ENCODE results near the gene ELP5. TPM values are rescaled to one million over a fixed set of nuclear protein-coding genes. Genes with fewer than 3 reads are reported as not detected.
A peak's percentile ranks its signal among the peaks of the same experiment; 100 is the strongest.

Gene ELP5
- total RNA-seq, 1 donor from 2014 or later: 71.6 TPM

DNA sequence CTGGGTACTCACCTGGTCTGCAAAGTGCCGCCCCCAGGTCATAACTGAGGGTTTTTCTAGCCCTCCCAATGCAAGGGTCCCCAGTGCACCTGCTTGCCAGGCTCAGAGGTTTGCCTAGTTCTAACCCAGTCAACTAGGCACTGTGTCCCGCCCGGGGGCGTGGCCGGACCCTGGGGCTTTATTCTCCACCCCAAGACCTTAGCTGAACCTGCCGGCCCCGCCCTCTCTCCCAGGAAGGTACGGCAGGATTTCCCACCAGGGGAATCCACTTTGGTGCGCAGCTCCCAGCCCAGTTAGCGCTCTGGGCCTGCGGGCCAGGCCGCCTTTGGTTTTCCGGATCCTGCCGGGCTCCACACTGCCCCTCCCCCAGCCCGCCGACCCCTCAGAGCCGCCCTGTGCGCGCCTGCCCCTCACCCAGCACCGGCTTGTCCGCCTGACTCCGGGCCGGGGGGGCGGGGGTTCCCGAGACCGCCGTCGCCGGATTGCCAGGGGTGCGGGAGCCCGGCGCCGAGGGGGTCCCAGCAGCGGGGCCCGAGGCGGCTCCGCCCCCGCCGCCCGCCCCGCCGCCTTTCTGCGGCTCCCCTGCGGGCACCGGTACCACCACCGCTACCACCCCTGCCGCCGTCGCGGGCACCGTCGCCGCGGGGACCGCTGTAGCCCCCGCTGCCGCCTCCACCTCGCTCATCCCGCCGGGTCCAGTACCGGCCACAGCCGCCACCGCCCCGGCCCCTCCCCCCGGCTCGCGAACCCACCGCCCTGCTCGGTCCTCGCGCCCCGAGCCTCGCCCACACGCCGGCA, 42.0 kb downstream of the ELP5 start:
- DNase-seq (peak; percentile 47), ATAC-seq (ENCODE audit: poor library complexity) (no peak)
- intact Hi-C loops (cut with DNase I): no loop called here

DNA sequence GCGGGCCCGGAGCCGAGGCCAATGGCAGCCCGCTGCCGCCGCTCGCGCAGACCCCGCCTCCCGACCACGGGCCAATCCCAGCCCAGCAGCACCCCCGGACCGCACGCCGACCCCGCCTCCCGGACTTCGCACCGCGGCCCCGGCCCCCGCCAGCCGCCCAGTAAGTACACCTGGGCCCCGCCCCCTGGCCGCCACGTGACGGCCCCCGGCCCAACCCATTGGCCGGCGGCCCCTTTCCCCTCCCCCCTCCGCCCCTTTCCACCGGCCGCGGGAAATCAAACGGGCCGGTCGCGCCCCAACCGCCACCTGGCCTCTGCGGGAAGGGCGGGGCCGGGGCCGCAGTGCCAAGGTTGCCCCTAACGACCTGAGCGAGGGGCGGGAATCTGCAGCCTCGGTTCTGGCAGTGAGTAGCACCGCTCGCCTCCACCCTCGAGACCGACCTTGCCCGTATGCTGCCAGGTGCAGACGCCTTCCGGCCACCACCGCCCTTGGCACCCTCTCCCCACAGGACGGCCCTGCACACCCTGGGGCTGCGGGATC, 42.7 kb downstream of the ELP5 start, which contains the start of gene YBX2:
TSS of gene YBX2 (minus strand) at position 26 of the 540 bp plus-strand sequence. CDS start 139 bp downstream, outside the sequence.
- intact Hi-C loops (cut with DNase I): no loop called here
- DNase-seq (peak; percentile 78), ATAC-seq (ENCODE audit: poor library complexity) (peak; percentile 18)

DNA sequence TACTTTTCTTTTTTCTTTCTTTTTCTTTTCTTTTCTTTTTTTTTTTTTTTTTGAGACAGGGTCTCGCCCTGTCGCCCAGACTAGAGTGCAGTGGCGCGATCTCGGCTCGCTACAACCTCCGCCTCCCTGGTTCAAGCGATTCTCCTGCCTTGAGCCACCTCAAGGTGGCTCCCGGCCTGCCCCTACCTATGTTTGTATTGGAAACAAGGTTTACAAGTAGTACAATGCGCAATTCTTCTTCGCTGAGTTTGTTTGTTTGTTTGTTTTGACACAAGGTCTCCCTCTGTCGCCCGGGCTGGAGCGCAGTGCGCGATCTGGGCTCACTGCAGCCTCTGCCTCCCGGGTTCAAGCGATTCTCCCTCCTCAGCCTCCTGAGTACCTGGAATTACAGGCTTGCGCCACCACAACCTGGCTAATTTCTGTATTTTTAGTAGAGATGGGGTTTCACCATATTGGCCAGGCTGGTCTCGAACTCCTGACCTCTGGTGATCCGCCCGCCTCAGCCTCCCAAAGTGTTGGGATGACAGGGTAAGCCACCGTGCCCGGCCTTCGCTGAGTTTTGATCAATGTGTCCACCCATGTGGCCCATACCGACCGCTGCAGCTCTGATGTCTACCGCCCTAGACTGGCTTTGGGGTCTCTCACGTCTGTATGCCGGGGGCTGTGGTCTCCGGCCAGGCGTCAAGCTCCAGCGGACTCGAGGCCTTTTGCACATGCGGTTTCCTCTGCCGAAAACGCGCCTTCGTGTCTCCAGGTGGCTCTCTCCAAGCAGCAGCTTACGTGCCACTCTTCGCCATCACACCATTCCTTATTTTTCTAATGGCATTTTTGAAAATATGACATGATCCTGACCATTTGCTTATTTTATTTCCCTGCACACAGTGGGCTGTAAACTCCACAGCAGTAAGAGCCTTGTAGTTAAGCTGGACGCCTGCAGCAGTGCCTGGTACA, 43.5 kb downstream of the ELP5 start:
- ATAC-seq (ENCODE audit: poor library complexity) (peak; percentile 2), DNase-seq (no peak)
- intact Hi-C loops (cut with DNase I): loop anchor here (1.0 kb wide), 1 partner anchor 14 kb away; the partner anchor contains the start of gene SLC2A4

DNA sequence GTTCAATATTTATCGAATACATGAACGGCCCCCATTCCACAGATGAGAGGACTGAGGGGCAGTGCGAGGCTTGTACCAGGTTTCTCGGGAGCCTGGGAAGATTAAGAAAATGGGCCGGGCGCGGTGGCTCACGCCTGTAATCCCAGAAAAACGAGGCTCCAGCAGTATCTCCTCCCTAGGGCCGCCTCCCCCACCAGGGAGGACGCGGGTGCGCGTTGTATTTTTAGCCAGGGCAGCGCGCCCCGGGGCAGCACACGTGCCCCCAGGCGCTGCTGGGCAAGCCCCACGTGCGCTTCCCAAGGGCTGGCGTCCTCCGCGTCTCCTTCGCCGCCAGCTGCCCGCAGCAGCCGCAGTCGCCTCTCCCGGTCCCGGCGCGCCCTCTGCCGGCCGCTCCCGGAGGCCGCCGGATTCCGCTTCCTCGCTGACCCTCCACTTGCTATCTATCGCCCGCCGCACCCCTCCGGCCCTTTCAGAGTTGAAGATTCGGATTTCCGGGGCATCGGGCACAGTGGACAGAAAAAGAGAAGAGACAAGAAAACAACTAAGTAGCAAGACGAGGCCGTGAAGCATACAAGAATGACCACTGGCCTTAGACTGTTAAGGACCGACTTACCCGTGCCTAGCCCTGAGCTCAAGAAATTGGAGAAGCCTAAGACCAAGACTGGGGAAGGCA, 44.3 kb downstream of the ELP5 start:
- intact Hi-C loops (cut with DNase I): loop anchor here (1.0 kb wide), 1 partner anchor 15 kb away; the partner anchor contains the start of gene SLC2A4
- ATAC-seq (ENCODE audit: poor library complexity): peak; percentile 88

DNA sequence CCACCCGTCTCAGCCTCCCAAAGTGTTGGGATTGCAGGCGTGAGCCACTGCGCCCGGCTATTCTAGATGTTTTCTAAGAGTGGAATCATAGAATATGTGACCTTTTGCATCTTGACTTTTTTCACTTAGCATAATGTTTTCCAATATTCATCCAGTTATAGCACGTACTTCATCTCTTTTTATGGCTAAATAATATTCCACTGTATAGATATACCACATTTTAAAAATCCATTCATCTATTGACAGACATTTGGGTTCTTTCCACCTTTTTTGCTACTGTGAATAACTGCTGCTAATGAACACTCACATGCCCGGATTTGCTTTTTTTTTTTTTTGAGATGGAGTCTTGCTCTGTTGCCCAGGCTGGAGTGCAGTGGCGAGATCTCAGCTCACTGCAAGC, 52.2 kb downstream of the ELP5 start:
- ATAC-seq (ENCODE audit: poor library complexity) (no peak), DNase-seq (no peak)
- intact Hi-C loops (cut with DNase I): no loop called here

More for the DNA sequence above, 44.3 kb downstream of the ELP5 start:
- peak; percentile 89 for DNase-seq

DNA sequence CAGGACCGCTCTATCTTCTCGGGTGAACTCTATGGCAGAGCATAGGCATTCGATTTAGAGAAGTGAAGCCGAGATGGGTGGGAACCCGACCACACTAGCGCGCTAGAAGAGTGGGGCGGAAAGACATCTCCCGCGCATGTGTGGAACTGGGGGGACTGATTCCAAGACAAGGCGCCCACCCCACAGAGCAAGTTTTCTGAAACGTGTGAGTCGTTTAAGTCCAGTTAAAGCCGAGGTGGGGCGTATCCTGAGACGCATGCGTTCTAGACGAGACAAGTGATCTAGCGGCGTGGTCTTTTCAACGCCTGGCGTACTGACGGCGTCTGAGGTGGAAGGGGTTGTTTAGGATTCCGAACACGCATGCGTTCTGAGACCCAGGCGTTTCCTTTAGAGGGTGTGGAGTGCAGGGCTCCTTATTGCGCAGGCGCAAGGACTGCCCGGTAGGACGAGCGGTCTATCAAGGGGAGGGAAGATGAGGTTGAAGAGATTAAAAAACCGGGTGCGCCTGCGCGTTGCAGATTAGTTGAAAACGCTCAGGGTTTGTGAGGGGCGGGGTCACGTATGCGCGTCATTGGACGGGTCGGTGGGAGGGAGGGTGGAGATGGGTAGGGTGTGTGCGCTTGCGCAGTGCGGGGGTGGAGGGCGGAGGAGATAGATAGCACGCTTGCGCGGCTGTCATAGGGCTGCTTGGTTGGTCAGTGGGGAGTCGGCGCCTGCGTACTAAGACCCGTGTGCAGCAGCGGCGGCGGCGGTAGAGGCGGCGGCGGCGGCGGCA, 55.1 kb downstream of the ELP5 start, which contains the start of gene EIF5A:
TSS of gene EIF5A (plus strand) at position 718 of the 775 bp plus-strand sequence. CDS start 2,008 bp downstream, outside the sequence.
- ATAC-seq (ENCODE audit: poor library complexity): peak; percentile 93
- intact Hi-C loops (cut with DNase I): no loop called here
- peak; percentile 100 for DNase-seq

DNA sequence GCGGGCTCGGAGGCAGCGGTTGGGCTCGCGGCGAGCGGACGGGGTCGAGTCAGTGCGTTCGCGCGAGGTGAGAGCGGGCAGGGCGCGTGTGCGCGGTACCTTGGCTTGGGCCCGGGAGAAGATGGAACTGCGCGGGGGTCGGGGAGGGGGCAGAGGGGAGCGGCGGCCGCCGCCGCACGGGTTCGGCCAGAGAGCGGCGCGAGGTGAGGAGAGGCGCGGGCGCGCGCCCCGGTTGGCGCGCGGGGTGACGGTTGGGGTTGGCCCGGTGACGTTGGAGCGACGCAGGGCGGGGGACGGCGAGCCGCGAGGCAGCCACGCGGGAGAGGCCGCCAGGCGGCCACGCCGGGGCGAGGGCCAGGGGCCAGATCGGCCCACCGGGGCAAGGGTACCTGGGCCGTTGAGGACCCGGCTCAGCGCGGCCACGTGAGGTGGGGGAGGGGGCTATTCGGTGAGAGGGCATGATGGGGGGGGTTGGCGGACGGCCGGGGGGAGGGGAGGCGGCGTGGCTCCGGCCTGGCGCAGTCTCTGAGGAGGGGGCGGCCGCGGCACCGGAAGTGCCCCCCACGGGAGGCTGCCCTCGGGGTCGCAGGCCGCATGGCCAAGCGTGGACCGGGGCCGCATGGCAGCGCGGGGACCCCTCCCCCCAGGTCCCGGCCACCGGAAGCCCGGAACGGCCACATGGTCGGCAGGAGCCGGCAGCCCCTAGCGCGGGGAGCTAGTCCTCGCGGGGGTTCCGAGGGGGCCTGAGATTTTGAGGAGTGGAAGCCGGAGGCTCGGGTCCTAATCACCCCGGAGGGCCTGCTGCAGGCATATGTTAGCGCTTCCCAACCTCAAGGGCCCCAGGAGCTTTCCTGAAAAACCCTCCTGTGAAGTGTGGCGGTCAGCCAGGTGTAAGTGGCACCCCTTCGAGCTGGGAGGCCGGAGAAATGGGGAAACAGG, 55.9 kb downstream of the ELP5 start:
- ATAC-seq (ENCODE audit: poor library complexity): peak; percentile 31

DNA sequence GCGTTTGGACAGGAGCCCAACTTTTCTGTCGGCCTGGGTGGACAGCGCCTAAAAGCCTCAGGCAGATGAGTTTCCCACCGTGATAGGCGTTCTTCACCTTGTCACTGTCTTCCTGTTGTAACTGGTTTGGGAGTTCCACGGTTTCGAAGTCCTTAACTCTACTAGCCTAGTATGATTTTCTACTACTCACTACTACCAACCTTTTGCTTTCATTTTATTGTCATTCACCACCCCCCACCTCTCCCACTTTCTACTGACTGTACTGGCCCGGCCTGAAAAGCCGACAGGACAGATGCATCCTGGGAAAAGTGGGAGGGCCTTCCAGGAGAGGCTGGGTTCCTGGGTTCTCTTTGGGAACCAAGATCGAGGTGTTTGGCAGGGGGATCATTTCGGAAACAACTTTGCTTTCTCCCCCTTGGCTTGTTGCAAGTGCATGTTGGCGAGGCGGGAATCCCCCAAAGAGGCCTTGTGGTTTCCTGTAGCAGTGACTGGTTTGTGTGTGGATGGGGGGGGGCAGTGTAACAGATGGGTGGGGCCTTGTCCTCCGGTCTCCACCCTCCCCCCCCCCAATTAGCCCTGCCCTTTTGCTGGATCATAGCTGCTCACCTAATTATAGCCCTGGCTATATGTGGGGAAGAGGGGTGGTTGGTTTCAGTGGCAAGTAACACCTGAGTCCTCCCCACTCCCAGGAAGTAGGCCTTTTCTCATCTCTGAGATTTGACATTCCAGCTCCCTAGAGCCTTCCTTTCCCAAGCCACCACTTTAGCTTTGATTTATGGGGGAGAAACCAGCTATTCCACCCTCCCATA, 56.8 kb downstream of the ELP5 start:
- intact Hi-C loops (cut with DNase I): no loop called here
- ATAC-seq (ENCODE audit: poor library complexity) (peak; percentile 23), DNase-seq (peak; percentile 70)

More for the DNA sequence above, 55.9 kb downstream of the ELP5 start:
- intact Hi-C loops (cut with DNase I): no loop called here
- DNase-seq: peak; percentile 65

Small RNA genes within 50 kb of the gene (microRNA-seq; reads per million reads assigned to microRNA genes)
- 589 reads per million, percentile 78 among the genes with 10 or more reads in this experiment for gene MIR324

Other genes with a start within 250 kb of the ELP5 start
- 159 TPM for gene RNASEK, start 239.6 kb upstream of the ELP5 start, total RNA-seq
- gene BCL6B, start 229.2 kb upstream of the ELP5 start, total RNA-seq: 12.6 TPM
- 1.6 TPM for gene SLC16A13, start 216.2 kb upstream of the ELP5 start, total RNA-seq
- 0.56 TPM for gene SLC16A11, start 208.1 kb upstream of the ELP5 start, total RNA-seq
- gene CLEC10A, start 172.0 kb upstream of the ELP5 start, total RNA-seq: 5.0 TPM
- 0.40 TPM for gene ASGR2, start 137.4 kb upstream of the ELP5 start, total RNA-seq
- gene ASGR1, start 72.8 kb upstream of the ELP5 start, total RNA-seq: 0.19 TPM
- 20.4 TPM for gene DLG4, start 32.4 kb upstream of the ELP5 start, total RNA-seq
- 2,247 TPM for gene ACADVL, start 32.3 kb upstream of the ELP5 start, total RNA-seq
- gene DVL2, start 17.7 kb upstream of the ELP5 start, total RNA-seq: 20.4 TPM
- 19.4 TPM for gene PHF23, start 12.8 kb upstream of the ELP5 start, total RNA-seq
- gene GABARAP, start 9.8 kb upstream of the ELP5 start, total RNA-seq: 432 TPM
- 109 TPM for gene CTDNEP1, start 481 bp upstream of the ELP5 start, total RNA-seq
- 0.94 TPM for gene CLDN7, start 10.3 kb downstream of the ELP5 start, total RNA-seq
- gene SLC2A4, start 29.5 kb downstream of the ELP5 start, total RNA-seq: 141 TPM
- gene YBX2, start 42.4 kb downstream of the ELP5 start, total RNA-seq: 0.75 TPM
- gene EIF5A, start 55.4 kb downstream of the ELP5 start, total RNA-seq: 295 TPM
- gene GPS2, start 63.1 kb downstream of the ELP5 start, total RNA-seq: 68.8 TPM
- gene NEURL4, start 77.1 kb downstream of the ELP5 start, total RNA-seq: 26.2 TPM
- gene ACAP1, start 84.3 kb downstream of the ELP5 start, total RNA-seq: 14.9 TPM
- gene KCTD11, start 99.9 kb downstream of the ELP5 start, total RNA-seq: 4.4 TPM
- not detected for gene TMEM95, start 102.9 kb downstream of the ELP5 start, total RNA-seq
- gene TNK1, start 128.9 kb downstream of the ELP5 start, total RNA-seq: 2.1 TPM
- 14.0 TPM for gene PLSCR3, start 142.3 kb downstream of the ELP5 start, total RNA-seq
- gene TMEM256, start 151.9 kb downstream of the ELP5 start, total RNA-seq: 61.5 TPM
- gene NLGN2, start 155.6 kb downstream of the ELP5 start, total RNA-seq: 5.8 TPM
- not detected for gene SPEM1, start 168.1 kb downstream of the ELP5 start, total RNA-seq
- not detected for gene SPEM2, start 173.4 kb downstream of the ELP5 start, total RNA-seq
- gene SPEM3, start 176.6 kb downstream of the ELP5 start, total RNA-seq: not detected
- gene TMEM102, start 183.2 kb downstream of the ELP5 start, total RNA-seq: 1.7 TPM
- gene FGF11, start 187.3 kb downstream of the ELP5 start, total RNA-seq: 9.8 TPM
- 9.8 TPM for gene CHRNB1, start 192.8 kb downstream of the ELP5 start, total RNA-seq
- gene ZBTB4, start 227.4 kb downstream of the ELP5 start, total RNA-seq: 60.3 TPM
- gene SLC35G6, start 229.2 kb downstream of the ELP5 start, total RNA-seq: not detected
- 32.9 TPM for gene POLR2A, start 232.2 kb downstream of the ELP5 start, total RNA-seq

All from Right ventricle myocardium superior (tissue), 1 donor.